Panc1 (cell line): Measurements from ENCODE around the gene SYPL2.

Source experiments
- CTCF ChIP-seq: fragments of 450-650 bp; IDR thresholded peaks from 2 replicates; pipeline ENCODE4 v1.5.1; 2017; ENCODE audit warnings: mild to moderate bottlenecking
- POLR2AphosphoS5 ChIP-seq: IDR thresholded peaks from 2 replicates; pipeline ENCODE4 v1.6.1; 2012; ENCODE audit warnings: mild to moderate bottlenecking, low read depth, low read length, moderate library complexity
- TCF7L2 ChIP-seq: IDR thresholded peaks from 2 replicates; pipeline ENCODE4 v1.6.1; 2011; ENCODE audit warnings: mild to moderate bottlenecking, low read depth, low read length, inconsistent platforms

- TF ChIP-seq POLR2AphosphoS5 (no peak), CTCF (no peak), TCF7L2 (no peak)
Observed at GRCh38 chr1:109479311-109479710, 13.0 kb downstream of the SYPL2 start.
